Measurements from ENCODE around the gene CCT7.

- TF ChIP-seq, protein P1, sequence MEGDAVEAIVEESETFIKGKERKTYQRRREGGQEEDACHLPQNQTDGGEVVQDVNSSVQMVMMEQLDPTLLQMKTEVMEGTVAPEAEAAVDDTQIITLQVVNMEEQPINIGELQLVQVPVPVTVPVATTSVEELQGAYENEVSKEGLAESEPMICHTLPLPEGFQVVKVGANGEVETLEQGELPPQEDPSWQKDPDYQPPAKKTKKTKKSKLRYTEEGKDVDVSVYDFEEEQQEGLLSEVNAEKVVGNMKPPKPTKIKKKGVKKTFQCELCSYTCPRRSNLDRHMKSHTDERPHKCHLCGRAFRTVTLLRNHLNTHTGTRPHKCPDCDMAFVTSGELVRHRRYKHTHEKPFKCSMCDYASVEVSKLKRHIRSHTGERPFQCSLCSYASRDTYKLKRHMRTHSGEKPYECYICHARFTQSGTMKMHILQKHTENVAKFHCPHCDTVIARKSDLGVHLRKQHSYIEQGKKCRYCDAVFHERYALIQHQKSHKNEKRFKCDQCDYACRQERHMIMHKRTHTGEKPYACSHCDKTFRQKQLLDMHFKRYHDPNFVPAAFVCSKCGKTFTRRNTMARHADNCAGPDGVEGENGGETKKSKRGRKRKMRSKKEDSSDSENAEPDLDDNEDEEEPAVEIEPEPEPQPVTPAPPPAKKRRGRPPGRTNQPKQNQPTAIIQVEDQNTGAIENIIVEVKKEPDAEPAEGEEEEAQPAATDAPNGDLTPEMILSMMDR (IDR thresholded peaks at IDR 0.05 in 2 of 3, conservative IDR thresholded peaks at IDR 0.05 in 1 of 3; ENCODE audit: borderline replicate concordance in 1 of 3, insufficient read depth in 1 of 3, low read depth in 2 of 3, low read length in 2 of 3): no peak
- no peak for TF ChIP-seq MAX (IDR thresholded peaks at IDR 0.05)
- TF ChIP-seq POLR2AphosphoS5 (IDR thresholded peaks at IDR 0.05; ENCODE audit: low read depth, low read length): no peak
Measured at GRCh38 chr2:73264332-73264606, 30.2 kb downstream of the CCT7 start.

Data from HCT116 (cell line).